Measurements from ENCODE around the gene HBG2. TPM values are rescaled to one million over a fixed set of nuclear protein-coding genes. Genes with fewer than 3 reads are reported as not detected.

HBG2 gene
- total and polyA plus RNA-seq, 2 experiments from 2014 or later: not detected

GRCh38 chr11:5232176-5232575 lies 22.4 kb downstream of the HBG2 start:
- no peak overlapping the region for H2AFZ ChIP-seq
- 0 out of 2 replicates have a peak, but pooled peaks cover 5% of the 10 kb centered on the region for H3F3A ChIP-seq (ENCODE audit: insufficient read depth)
- H3K9ac ChIP-seq: no peak overlapping the region
- no peaks in the 10 kb centered on the region for H3K9me2 ChIP-seq (ENCODE audit: insufficient read depth)
- 55 to 57% methylated on average over 3 of the region's 3 CpGs for WGBS, 2 experiments (ENCODE audit: low coverage in 1 of 2, low lambda C conversion rate in 2 of 2, missing lambda C conversion rate in 2 of 2)
- no peaks in the 10 kb centered on the region for H3K36me3 ChIP-seq (ENCODE audit: low read depth)
- H3K27ac ChIP-seq: no peak overlapping the region
- no peaks in the 10 kb centered on the region for H4K20me1 ChIP-seq (ENCODE audit: insufficient read depth)
- H3K27me3 ChIP-seq (replicated peaks; ENCODE audit: insufficient read depth): no peaks in the 10 kb centered on the region
- no peak overlapping the region for H3K4me3 ChIP-seq
- H3K4me1 ChIP-seq (ENCODE audit: insufficient read depth): no peaks in the 10 kb centered on the region; the same call in 1 of the 2 replicates
- DNase-seq: no peak
- no peak overlapping the region for H3K4me2 ChIP-seq (ENCODE audit: unreplicated experiment)
- no peaks in the 10 kb centered on the region for H3K79me2 ChIP-seq (ENCODE audit: insufficient read depth)
- H3K9me3 ChIP-seq (ENCODE audit: low read depth): no peaks in the 10 kb centered on the region
- TF ChIP-seq EZH2 (IDR thresholded peaks at IDR 0.05; ENCODE audit: insufficient read depth, poor library complexity, severe bottlenecking) (no peak), EZH2phosphoT487 (IDR thresholded peaks at IDR 0.05; ENCODE audit: insufficient read depth, low read depth) (no peak)
- in situ Hi-C loops (cut with MboI): no loop called here

GRCh38 chr11:5231111-5231510 lies 23.5 kb downstream of the HBG2 start:
- Histone ChIP-seq H3K4me1 (ENCODE audit: insufficient read depth) (no peaks in the 10 kb centered on the region; the same call in 1 of the 2 replicates), H3K27me3 (replicated peaks; ENCODE audit: insufficient read depth) (no peaks in the 10 kb centered on the region), H3K9me2 (ENCODE audit: insufficient read depth) (no peaks in the 10 kb centered on the region), H3K9ac (no peak overlapping the region), H4K20me1 (ENCODE audit: insufficient read depth) (no peaks in the 10 kb centered on the region), H3K27ac (no peak overlapping the region), H3K4me3 (no peak overlapping the region), H2AFZ (no peak overlapping the region), H3K4me2 (ENCODE audit: unreplicated experiment) (no peak overlapping the region), H3K9me3 (ENCODE audit: low read depth) (no peaks in the 10 kb centered on the region), H3K79me2 (ENCODE audit: insufficient read depth) (no peaks in the 10 kb centered on the region), H3K36me3 (ENCODE audit: low read depth) (no peaks in the 10 kb centered on the region), H3F3A (ENCODE audit: insufficient read depth) (0 out of 2 replicates have a peak, but pooled peaks cover 5% of the 10 kb centered on the region)
- 83 to 85% methylated on average over 2 of the region's 2 CpGs for WGBS, 2 experiments (ENCODE audit: low coverage in 1 of 2, low lambda C conversion rate in 2 of 2, missing lambda C conversion rate in 2 of 2)
- TF ChIP-seq EZH2phosphoT487 (IDR thresholded peaks at IDR 0.05; ENCODE audit: insufficient read depth, low read depth) (no peak), EZH2 (IDR thresholded peaks at IDR 0.05; ENCODE audit: insufficient read depth, poor library complexity, severe bottlenecking) (no peak)
- no peak for DNase-seq
- in situ Hi-C loops (cut with MboI): no loop called here

GRCh38 chr11:5230266-5230665 lies 24.3 kb downstream of the HBG2 start:
- DNase-seq: no peak
- no peak overlapping the region for H2AFZ ChIP-seq
- no peak overlapping the region for H3K4me3 ChIP-seq
- H3K4me2 ChIP-seq (ENCODE audit: unreplicated experiment): no peak overlapping the region
- H3K36me3 ChIP-seq (ENCODE audit: low read depth): no peaks in the 10 kb centered on the region
- no peaks in the 10 kb centered on the region for H4K20me1 ChIP-seq (ENCODE audit: insufficient read depth)
- no peaks in the 10 kb centered on the region for H3K9me2 ChIP-seq (ENCODE audit: insufficient read depth)
- no peak overlapping the region for H3K9ac ChIP-seq
- no peaks in the 10 kb centered on the region for H3K27me3 ChIP-seq (replicated peaks; ENCODE audit: insufficient read depth)
- H3K9me3 ChIP-seq (ENCODE audit: low read depth): no peaks in the 10 kb centered on the region
- TF ChIP-seq EZH2 (IDR thresholded peaks at IDR 0.05; ENCODE audit: insufficient read depth, poor library complexity, severe bottlenecking): no peak
- no peak for TF ChIP-seq EZH2phosphoT487 (IDR thresholded peaks at IDR 0.05; ENCODE audit: insufficient read depth, low read depth)
- 0 out of 2 replicates have a peak, but pooled peaks cover 5% of the 10 kb centered on the region for H3F3A ChIP-seq (ENCODE audit: insufficient read depth)
- no peaks in the 10 kb centered on the region; the same call in 1 of the 2 replicates for H3K4me1 ChIP-seq (ENCODE audit: insufficient read depth)
- in situ Hi-C loops (cut with MboI): no loop called here
- no peak overlapping the region for H3K27ac ChIP-seq
- no peaks in the 10 kb centered on the region for H3K79me2 ChIP-seq (ENCODE audit: insufficient read depth)
- WGBS, 2 experiments (ENCODE audit: low coverage in 1 of 2, low lambda C conversion rate in 2 of 2, missing lambda C conversion rate in 2 of 2): 72 to 79% methylated on average over 1 of the region's 1 CpG

GRCh38 chr11:5229796-5230195 lies 24.8 kb downstream of the HBG2 start:
- no peaks in the 10 kb centered on the region for H3K27me3 ChIP-seq (replicated peaks; ENCODE audit: insufficient read depth)
- no peak for TF ChIP-seq EZH2phosphoT487 (IDR thresholded peaks at IDR 0.05; ENCODE audit: insufficient read depth, low read depth)
- TF ChIP-seq EZH2 (IDR thresholded peaks at IDR 0.05; ENCODE audit: insufficient read depth, poor library complexity, severe bottlenecking): no peak
- WGBS, 2 experiments (ENCODE audit: low coverage in 1 of 2, low lambda C conversion rate in 2 of 2, missing lambda C conversion rate in 2 of 2): 69 to 73% methylated on average over 2 of the region's 2 CpGs
- H3F3A ChIP-seq (ENCODE audit: insufficient read depth): 0 out of 2 replicates have a peak, but pooled peaks cover 5% of the 10 kb centered on the region
- no peak overlapping the region for H3K4me2 ChIP-seq (ENCODE audit: unreplicated experiment)
- in situ Hi-C loops (cut with MboI): no loop called here
- H2AFZ ChIP-seq: no peak overlapping the region
- no peaks in the 10 kb centered on the region for H3K9me2 ChIP-seq (ENCODE audit: insufficient read depth)
- H3K9ac ChIP-seq: no peak overlapping the region
- H3K9me3 ChIP-seq (ENCODE audit: low read depth): no peaks in the 10 kb centered on the region
- H4K20me1 ChIP-seq (ENCODE audit: insufficient read depth): no peaks in the 10 kb centered on the region
- H3K4me3 ChIP-seq: no peak overlapping the region
- no peak overlapping the region for H3K27ac ChIP-seq
- H3K79me2 ChIP-seq (ENCODE audit: insufficient read depth): no peaks in the 10 kb centered on the region
- no peaks in the 10 kb centered on the region for H3K36me3 ChIP-seq (ENCODE audit: low read depth)
- H3K4me1 ChIP-seq (ENCODE audit: insufficient read depth): no peaks in the 10 kb centered on the region; the same call in 1 of the 2 replicates
- DNase-seq: no peak

- WGBS, 2 experiments (ENCODE audit: low coverage in 1 of 2, low lambda C conversion rate in 2 of 2, missing lambda C conversion rate in 2 of 2): 75 to 89% methylated on average over 1 of the region's 1 CpG
- Histone ChIP-seq H2AFZ (no peak overlapping the region), H3F3A (ENCODE audit: insufficient read depth) (0 out of 2 replicates have a peak, but pooled peaks cover 2% of the 10 kb centered on the region)
These were observed 25.2 kb downstream of the HBG2 start for GRCh38 chr11:5229356-5229755.

More at GRCh38 chr11:5229356-5229755, 25.2 kb downstream of the HBG2 start:
- Histone ChIP-seq H3K4me3 (no peak overlapping the region), H3K27me3 (replicated peaks; ENCODE audit: insufficient read depth) (no peaks in the 10 kb centered on the region), H3K4me2 (ENCODE audit: unreplicated experiment) (no peak overlapping the region), H3K9ac (no peak overlapping the region), H3K9me3 (ENCODE audit: low read depth) (no peaks in the 10 kb centered on the region), H4K20me1 (ENCODE audit: insufficient read depth) (no peaks in the 10 kb centered on the region), H3K4me1 (ENCODE audit: insufficient read depth) (no peaks in the 10 kb centered on the region), H3K9me2 (ENCODE audit: insufficient read depth) (no peaks in the 10 kb centered on the region), H3K79me2 (ENCODE audit: insufficient read depth) (no peaks in the 10 kb centered on the region), H3K36me3 (ENCODE audit: low read depth) (no peaks in the 10 kb centered on the region), H3K27ac (no peak overlapping the region)
- no peak for DNase-seq
- TF ChIP-seq EZH2phosphoT487 (IDR thresholded peaks at IDR 0.05; ENCODE audit: insufficient read depth, low read depth) (no peak), EZH2 (IDR thresholded peaks at IDR 0.05; ENCODE audit: insufficient read depth, poor library complexity, severe bottlenecking) (no peak)
- in situ Hi-C loops (cut with MboI): no loop called here

Measured in GM23248 (cell line).